ENCODE measurements around the gene VPS26C. TPM values are rescaled to one million over a fixed set of nuclear protein-coding genes. Genes with fewer than 3 reads are reported as not detected.

Gene VPS26C
- total and polyA plus RNA-seq, 4 experiments from 2014 or later, result 76.0 to 105 (median 80.8) TPM

GRCh38 chr21:37253991-37254390, 13.1 kb downstream of the VPS26C start:
- peak overlapping the region in 2 of 7 donors; percentile 42 to 52 for H3K27ac Mint-ChIP-seq
- H3K4me1 ChIP-seq (ENCODE audit: insufficient read depth, low read length), result peaks cover 28% of the 10 kb centered on the region

GRCh38 chr21:37251294-37251634, 15.9 kb downstream of the VPS26C start:
- Mint-ChIP-seq H3K9me3 (no peaks in the 10 kb centered on the region), H3K27ac (no peak overlapping the region), H3K27me3 (no peaks in the 10 kb centered on the region), H3K36me3 (peaks cover 0 to 2% of the 10 kb centered on the region in 2 donors), H3K4me1 (peaks cover 45 to 64% (median 54%) of the 10 kb centered on the region in 4 donors), H3K4me3 (no peak overlapping the region)
- Histone ChIP-seq H3K36me3 (ENCODE audit: insufficient read depth, low read length) (no peaks in the 10 kb centered on the region), H3K27me3 (ENCODE audit: insufficient read depth, low read length) (no peaks in the 10 kb centered on the region), H3K9me3 (ENCODE audit: control insufficient read depth in 1 of 2, low read length in 2 of 2) (no peaks in the 10 kb centered on the region), H3K4me1 (ENCODE audit: insufficient read depth, low read length) (peaks cover 18% of the 10 kb centered on the region), H3K27ac (ENCODE audit: low read depth, low read length) (no peak overlapping the region), H3K4me3 (ENCODE audit: low read length in 2 of 2) (no peak overlapping the region)
- no peak for DNase-seq
- POLR2A ChIA-PET (ENCODE audit: partially characterized antibody), result no interaction called here
- intact Hi-C loops (cut with micrococcal nuclease), result no loop called here
- CTCF ChIA-PET (ENCODE audit: partially characterized antibody), result no interaction called here

More at GRCh38 chr21:37253991-37254390, 13.1 kb downstream of the VPS26C start:
- Mint-ChIP-seq H3K36me3 (peaks cover 0 to 12% of the 10 kb centered on the region in 2 donors), H3K4me3 (peak overlapping the region in 1 of 8 donors; percentile 46), H3K4me1 (peaks cover 46 to 64% (median 52%) of the 10 kb centered on the region in 4 donors), H3K27me3 (no peaks in the 10 kb centered on the region), H3K9me3 (no peaks in the 10 kb centered on the region)
- no peaks in the 10 kb centered on the region for H3K27me3 ChIP-seq (ENCODE audit: insufficient read depth, low read length)
- H3K4me3 ChIP-seq (ENCODE audit: low read length in 2 of 2), result no peak overlapping the region
- DNase-seq, result no peak
- no peaks in the 10 kb centered on the region for H3K9me3 ChIP-seq (ENCODE audit: control insufficient read depth in 1 of 2, low read length in 2 of 2)
- intact Hi-C loops (cut with micrococcal nuclease), result no loop called here
- no peaks in the 10 kb centered on the region for H3K36me3 ChIP-seq (ENCODE audit: insufficient read depth, low read length)
- H3K27ac ChIP-seq (ENCODE audit: low read depth, low read length), result no peak overlapping the region
- CTCF ChIA-PET (ENCODE audit: partially characterized antibody), result no interaction called here
- POLR2A ChIA-PET (ENCODE audit: partially characterized antibody), result interaction anchor here (1.8 kb wide), 1 partner anchor 13 kb away, joined by 7 read pairs; the partner anchor contains the start of gene VPS26C

- H3K4me3 ChIP-seq (ENCODE audit: low read length in 2 of 2), result no peak overlapping the region
- H3K27ac ChIP-seq (ENCODE audit: low read depth, low read length), result no peak overlapping the region
- no peaks in the 10 kb centered on the region for H3K9me3 Mint-ChIP-seq
- H3K36me3 ChIP-seq (ENCODE audit: insufficient read depth, low read length), result no peaks in the 10 kb centered on the region
- ChIA-PET POLR2A (ENCODE audit: partially characterized antibody) (interaction anchor here (0.9 to 1.0 kb wide), 2 partner anchors 10 to 18 kb away, joined by 3 to 4 read pairs; partner anchors contain the start of gene VPS26C), CTCF (ENCODE audit: partially characterized antibody) (no interaction called here)
- H3K27me3 ChIP-seq (ENCODE audit: insufficient read depth, low read length), result no peaks in the 10 kb centered on the region
- no peak for DNase-seq
- H3K27me3 Mint-ChIP-seq, result no peaks in the 10 kb centered on the region
- H3K36me3 Mint-ChIP-seq, result peaks cover 2 to 3% of the 10 kb centered on the region in 2 donors
- peak overlapping the region in 1 of 8 donors; percentile 46 for H3K4me3 Mint-ChIP-seq
- peaks cover 37% of the 10 kb centered on the region for H3K4me1 ChIP-seq (ENCODE audit: insufficient read depth, low read length)
- peaks cover 63 to 75% (median 69%) of the 10 kb centered on the region in 4 donors for H3K4me1 Mint-ChIP-seq
- peak overlapping the region in 2 of 7 donors; percentile 49 to 56 for H3K27ac Mint-ChIP-seq
- intact Hi-C loops (cut with micrococcal nuclease), result no loop called here
- H3K9me3 ChIP-seq (ENCODE audit: control insufficient read depth in 1 of 2, low read length in 2 of 2), result no peaks in the 10 kb centered on the region
Measured at GRCh38 chr21:37249112-37249904, 17.8 kb downstream of the VPS26C start.

GRCh38 chr21:37248298-37248697, 18.8 kb downstream of the VPS26C start:
- Mint-ChIP-seq H3K36me3 (peaks cover 2 to 3% of the 10 kb centered on the region in 2 donors), H3K4me3 (no peak overlapping the region), H3K9me3 (no peaks in the 10 kb centered on the region), H3K27ac (no peak overlapping the region), H3K4me1 (peaks cover 65 to 78% (median 72%) of the 10 kb centered on the region in 4 donors), H3K27me3 (no peaks in the 10 kb centered on the region)
- ChIA-PET POLR2A (ENCODE audit: partially characterized antibody) (interaction anchor here (1.0 kb wide), 1 partner anchor 11 kb away, joined by 3 read pairs; no protein-coding TSS in a partner anchor), CTCF (ENCODE audit: partially characterized antibody) (interaction anchor here (0.6 kb wide), 1 partner anchor 91 kb away, joined by 3 read pairs; no protein-coding TSS in a partner anchor)
- Histone ChIP-seq H3K4me1 (ENCODE audit: insufficient read depth, low read length) (peaks cover 39% of the 10 kb centered on the region), H3K9me3 (ENCODE audit: control insufficient read depth in 1 of 2, low read length in 2 of 2) (no peaks in the 10 kb centered on the region), H3K27ac (ENCODE audit: low read depth, low read length) (no peak overlapping the region), H3K36me3 (ENCODE audit: insufficient read depth, low read length) (no peaks in the 10 kb centered on the region), H3K4me3 (ENCODE audit: low read length in 2 of 2) (no peak overlapping the region), H3K27me3 (ENCODE audit: insufficient read depth, low read length) (no peaks in the 10 kb centered on the region)
- DNase-seq, result no peak
- intact Hi-C loops (cut with micrococcal nuclease), result no loop called here

GRCh38 chr21:37245151-37245550, 22.0 kb downstream of the VPS26C start:
- peaks cover 12% of the 10 kb centered on the region for H3K36me3 ChIP-seq (ENCODE audit: insufficient read depth, low read length)
- no peaks in the 10 kb centered on the region for H3K9me3 ChIP-seq (ENCODE audit: control insufficient read depth in 1 of 2, low read length in 2 of 2)
- intact Hi-C loops (cut with micrococcal nuclease), result no loop called here
- peaks cover 8 to 11% of the 10 kb centered on the region in 2 donors for H3K36me3 Mint-ChIP-seq
- ChIA-PET CTCF (ENCODE audit: partially characterized antibody) (interaction anchor here (1.0 kb wide), 1 partner anchor 12 kb away, joined by 4 read pairs; no protein-coding TSS in a partner anchor), POLR2A (ENCODE audit: partially characterized antibody) (interaction anchor here (1.1 kb wide), 1 partner anchor 22 kb away, joined by 4 read pairs; the partner anchor contains the start of gene VPS26C)
- H3K4me1 Mint-ChIP-seq, result peaks cover 54 to 77% (median 67%) of the 10 kb centered on the region in 4 donors
- no peaks in the 10 kb centered on the region for H3K9me3 Mint-ChIP-seq
- no peaks in the 10 kb centered on the region for H3K27me3 ChIP-seq (ENCODE audit: insufficient read depth, low read length)
- H3K4me3 Mint-ChIP-seq, result peak overlapping the region; percentile 33 to 74 (median 56)
- H3K4me3 ChIP-seq (ENCODE audit: low read length in 2 of 2), result no peak overlapping the region
- DNase-seq, result no peak
- no peak overlapping the region for H3K27ac ChIP-seq (ENCODE audit: low read depth, low read length)
- H3K27ac Mint-ChIP-seq, result peak overlapping the region; percentile 6 to 83 (median 75)
- H3K27me3 Mint-ChIP-seq, result no peaks in the 10 kb centered on the region
- H3K4me1 ChIP-seq (ENCODE audit: insufficient read depth, low read length), result peaks cover 39% of the 10 kb centered on the region

GRCh38 chr21:37244501-37245095, 22.5 kb downstream of the VPS26C start:
- Mint-ChIP-seq H3K36me3 (peaks cover 8 to 12% of the 10 kb centered on the region in 2 donors), H3K27me3 (no peaks in the 10 kb centered on the region), H3K9me3 (no peaks in the 10 kb centered on the region), H3K27ac (peak overlapping the region; percentile 8 to 83 (median 67)), H3K4me1 (peaks cover 52 to 74% (median 64%) of the 10 kb centered on the region in 4 donors), H3K4me3 (peak overlapping the region in 7 of 8 donors; percentile 33 to 69 (median 55))
- Histone ChIP-seq H3K27ac (ENCODE audit: low read depth, low read length) (no peak overlapping the region), H3K27me3 (ENCODE audit: insufficient read depth, low read length) (no peaks in the 10 kb centered on the region), H3K4me1 (ENCODE audit: insufficient read depth, low read length) (peaks cover 39% of the 10 kb centered on the region), H3K9me3 (ENCODE audit: control insufficient read depth in 1 of 2, low read length in 2 of 2) (no peaks in the 10 kb centered on the region), H3K36me3 (ENCODE audit: insufficient read depth, low read length) (peaks cover 14% of the 10 kb centered on the region), H3K4me3 (ENCODE audit: low read length in 2 of 2) (no peak overlapping the region)
- POLR2A ChIA-PET (ENCODE audit: partially characterized antibody), result interaction anchor here (1.1 kb wide), 1 partner anchor 23 kb away, joined by 4 read pairs; the partner anchor contains the start of gene VPS26C
- no peak for DNase-seq
- intact Hi-C loops (cut with micrococcal nuclease), result no loop called here
- CTCF ChIA-PET (ENCODE audit: partially characterized antibody), result interaction anchor here (1.3 to 1.7 kb wide), 2 partner anchors 22 to 28 kb away, joined by 3 to 6 read pairs; partner anchors contain the start of gene VPS26C

GRCh38 chr21:37243961-37244360, 23.2 kb downstream of the VPS26C start:
- H3K27ac ChIP-seq (ENCODE audit: low read depth, low read length), result no peak overlapping the region
- CTCF ChIA-PET (ENCODE audit: partially characterized antibody), result interaction anchor here (1.3 to 1.7 kb wide), 2 partner anchors 22 to 27 kb away, joined by 3 to 6 read pairs; partner anchors contain the start of gene VPS26C
- POLR2A ChIA-PET (ENCODE audit: partially characterized antibody), result interaction anchor here (0.8 kb wide), 1 partner anchor 122 kb away, joined by 5 read pairs; the partner anchor contains the start of gene DYRK1A
- DNase-seq, result no peak
- Mint-ChIP-seq H3K9me3 (no peaks in the 10 kb centered on the region), H3K36me3 (peaks cover 12 to 19% of the 10 kb centered on the region in 2 donors), H3K4me3 (peak overlapping the region in 4 of 8 donors; percentile 7 to 55 (median 24)), H3K27ac (peak overlapping the region in 5 of 7 donors; percentile 55 to 83 (median 67)), H3K27me3 (no peaks in the 10 kb centered on the region), H3K4me1 (peaks cover 49 to 73% (median 61%) of the 10 kb centered on the region in 4 donors)
- H3K4me1 ChIP-seq (ENCODE audit: insufficient read depth, low read length), result peaks cover 34% of the 10 kb centered on the region
- no peak overlapping the region for H3K4me3 ChIP-seq (ENCODE audit: low read length in 2 of 2)
- intact Hi-C loops (cut with micrococcal nuclease), result no loop called here
- H3K36me3 ChIP-seq (ENCODE audit: insufficient read depth, low read length), result peaks cover 15% of the 10 kb centered on the region
- H3K27me3 ChIP-seq (ENCODE audit: insufficient read depth, low read length), result no peaks in the 10 kb centered on the region
- H3K9me3 ChIP-seq (ENCODE audit: control insufficient read depth in 1 of 2, low read length in 2 of 2), result no peaks in the 10 kb centered on the region
